Mesothelial cell of epicardium (in vitro differentiated cells): Measurements from ENCODE around the gene CLPTM1. TPM values are rescaled to one million over a fixed set of nuclear protein-coding genes. Genes with fewer than 3 reads are reported as not detected.
"Not testable (repeated sequence)": the region's sequence is repeated elsewhere in the genome, so short reads cannot be mapped to it uniquely, and the experiment has no call there.

Experiments
- DNase-seq, 2 experiments: peaks; one replicate each; pipeline ENCODE4 v3.0.0; 2021; ENCODE audit warnings: low spot score in 2 of 2; ENCODE audit not compliant: unreplicated experiment in 2 of 2
- H3K27ac Mint-ChIP-seq: 2 replicates; pipeline ENCODE4 v1.8.0; 2021; ENCODE audit warnings: mixed read lengths
- H3K27me3 Mint-ChIP-seq: 2 replicates; pipeline ENCODE4 v1.8.0; 2021; ENCODE audit warnings: low read depth, mixed read lengths
- H3K36me3 Mint-ChIP-seq: 2 replicates; pipeline ENCODE4 v1.8.0; 2021; ENCODE audit warnings: mixed read lengths
- H3K4me1 Mint-ChIP-seq: 2 replicates; pipeline ENCODE4 v1.8.0; 2021; ENCODE audit warnings: mixed read lengths
- H3K4me3 Mint-ChIP-seq: 2 replicates; pipeline ENCODE4 v1.8.0; 2021; ENCODE audit warnings: mild to moderate bottlenecking, moderate library complexity, mixed read lengths
- H3K9me3 Mint-ChIP-seq: 2 replicates; pipeline ENCODE4 v1.8.0; 2021; ENCODE audit warnings: mixed read lengths
- CTCF ChIP-seq: fragments of 200-600 bp; sonication (generic); IDR thresholded peaks from one replicate; pipeline ENCODE4 v1.5.0; 2021; ENCODE audit warnings: antibody characterized with exemption; ENCODE audit not compliant: unreplicated experiment
- total RNA-seq: library from RNA; stranded (reverse); gene quantifications from 3 replicates; pipeline ENCODE4 v1.2.1, GENCODE V29; 2021

Gene CLPTM1
- total RNA-seq, 1 donor from 2014 or later = 85.6 TPM

GRCh38 chr19:44968670-44969069 is 13.5 kb downstream of the CLPTM1 start:
- Mint-ChIP-seq H3K4me1 (no peaks in the 10 kb centered on the region), H3K4me3 (no peak overlapping the region), H3K27ac (no peak overlapping the region), H3K27me3 (no peaks in the 10 kb centered on the region), H3K9me3 (no peaks in the 10 kb centered on the region), H3K36me3 (peaks cover 24% of the 10 kb centered on the region)
- TF ChIP-seq CTCF = no peak
- DNase-seq = no peak

GRCh38 chr19:44969437-44969836 is 14.3 kb downstream of the CLPTM1 start:
- Mint-ChIP-seq H3K27ac (no peak overlapping the region), H3K4me3 (no peak overlapping the region), H3K4me1 (no peaks in the 10 kb centered on the region), H3K27me3 (no peaks in the 10 kb centered on the region), H3K36me3 (peaks cover 26% of the 10 kb centered on the region), H3K9me3 (no peaks in the 10 kb centered on the region)
- TF ChIP-seq CTCF = no peak
- DNase-seq = no peak

- not testable (repeated sequence) for H3K27me3 Mint-ChIP-seq, H3K27ac Mint-ChIP-seq, DNase-seq, H3K4me1 Mint-ChIP-seq, H3K4me3 Mint-ChIP-seq, H3K9me3 Mint-ChIP-seq
- H3K36me3 Mint-ChIP-seq = peaks cover 24% of the 10 kb centered on the region
Measured at GRCh38 chr19:44971451-44971850, 16.3 kb downstream of the CLPTM1 start.

GRCh38 chr19:44972802-44973201 is 17.6 kb downstream of the CLPTM1 start:
- no peaks in the 10 kb centered on the region for H3K9me3 Mint-ChIP-seq
- no peak for TF ChIP-seq CTCF
- DNase-seq = no peak
- no peaks in the 10 kb centered on the region for H3K4me1 Mint-ChIP-seq
- H3K27ac Mint-ChIP-seq = no peak overlapping the region
- H3K4me3 Mint-ChIP-seq = no peak overlapping the region
- H3K27me3 Mint-ChIP-seq = no peaks in the 10 kb centered on the region
- H3K36me3 Mint-ChIP-seq = peaks cover 30% of the 10 kb centered on the region

GRCh38 chr19:44973982-44974735 is 19.0 kb downstream of the CLPTM1 start:
- Mint-ChIP-seq H3K4me3 (no peak overlapping the region), H3K4me1 (no peaks in the 10 kb centered on the region), H3K9me3 (no peaks in the 10 kb centered on the region), H3K27me3 (no peaks in the 10 kb centered on the region), H3K27ac (no peak overlapping the region), H3K36me3 (peaks cover 28% of the 10 kb centered on the region)
- DNase-seq = no peak
- no peak for TF ChIP-seq CTCF

GRCh38 chr19:44974857-44975256 is 19.7 kb downstream of the CLPTM1 start:
- Mint-ChIP-seq H3K9me3 (no peaks in the 10 kb centered on the region), H3K27me3 (no peaks in the 10 kb centered on the region), H3K4me3 (no peak overlapping the region), H3K36me3 (peaks cover 27% of the 10 kb centered on the region), H3K4me1 (no peaks in the 10 kb centered on the region), H3K27ac (no peak overlapping the region)
- no peak for TF ChIP-seq CTCF
- DNase-seq = no peak
